8988T (cell line): ENCODE data around the gene EHF.

ENCODE experiments used
- DNase-seq: peaks from one replicate; pipeline ENCODE4 v3.0.0; 2011

The EHF gene

DNA sequence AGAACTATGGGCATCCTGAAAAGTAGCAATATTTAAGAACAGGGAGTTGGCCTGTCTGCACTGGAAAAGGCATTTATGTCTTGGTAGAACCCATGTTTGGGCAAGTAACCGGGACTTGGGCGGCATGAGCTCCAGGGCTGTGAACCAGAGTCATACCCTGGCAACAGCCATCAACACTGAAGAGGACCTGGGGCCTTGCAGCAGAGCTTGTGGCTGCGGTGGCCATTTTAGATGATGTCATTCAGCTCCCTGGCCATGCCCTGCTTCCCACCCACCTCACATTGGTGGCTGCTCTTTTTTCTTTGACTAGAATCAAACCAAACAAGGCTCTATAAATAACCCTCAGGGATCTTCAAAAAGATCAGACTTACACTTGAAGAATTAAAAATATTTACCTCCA is 26.6 kb downstream of the EHF start:
- DNase-seq, result no peak

DNA sequence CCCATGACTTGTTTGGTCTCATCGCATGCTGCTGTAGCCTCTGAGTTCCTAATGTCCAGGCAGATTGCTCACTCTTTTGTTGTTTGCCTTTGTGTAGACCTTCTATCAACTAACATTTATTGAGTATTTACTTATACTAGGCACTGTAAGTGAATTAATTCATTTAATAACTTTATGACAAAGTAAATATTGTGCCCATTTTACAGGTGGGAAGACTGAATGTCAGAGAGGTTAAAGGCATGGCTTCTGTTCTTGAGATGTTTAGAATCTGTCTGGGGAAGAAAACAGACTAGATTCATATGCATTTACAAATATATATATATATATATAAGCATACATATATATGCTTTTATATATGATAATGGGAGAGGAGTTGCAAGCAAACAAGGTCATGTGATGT is 27.1 kb downstream of the EHF start:
- no peak for DNase-seq

DNA sequence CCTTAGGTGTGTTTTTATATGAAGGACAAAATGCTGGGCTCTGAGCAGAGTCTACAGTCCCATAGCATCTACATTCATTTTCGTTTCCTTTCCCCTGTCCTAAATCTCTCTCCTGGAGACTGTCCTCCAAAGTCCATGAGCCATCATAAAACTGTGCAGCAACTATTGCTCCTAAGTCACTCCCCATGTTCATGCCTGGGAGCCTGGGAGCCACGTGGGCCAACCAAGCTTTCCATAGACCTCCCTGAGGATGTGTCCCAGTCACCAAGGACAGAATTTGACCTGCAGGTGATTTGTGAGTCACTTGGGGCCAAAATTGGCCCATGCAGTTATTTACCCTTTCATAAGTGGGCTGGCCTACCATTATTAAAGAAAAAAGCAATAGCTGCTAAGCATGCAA is 28.7 kb downstream of the EHF start:
- no peak for DNase-seq

DNA sequence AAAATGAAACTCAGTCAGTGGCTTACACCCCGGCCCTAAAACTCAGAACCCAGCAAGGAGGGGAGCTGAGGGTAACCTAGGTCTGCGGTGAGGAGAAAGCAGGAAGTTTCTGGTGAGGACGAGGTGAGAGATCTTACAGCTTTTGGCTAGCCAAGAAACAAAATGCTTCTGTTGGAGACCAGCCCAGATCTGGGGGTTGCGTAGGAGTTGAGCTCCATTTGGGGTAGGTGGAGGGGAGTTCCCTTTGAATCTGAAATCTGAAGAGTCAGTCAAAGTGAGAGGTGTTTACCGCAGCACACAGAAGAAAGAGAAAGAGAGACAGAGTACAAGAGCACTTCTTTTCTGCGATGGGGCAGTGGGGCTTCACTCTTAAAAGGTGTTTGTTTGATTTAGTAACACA is 29.6 kb downstream of the EHF start:
- no peak for DNase-seq

DNA sequence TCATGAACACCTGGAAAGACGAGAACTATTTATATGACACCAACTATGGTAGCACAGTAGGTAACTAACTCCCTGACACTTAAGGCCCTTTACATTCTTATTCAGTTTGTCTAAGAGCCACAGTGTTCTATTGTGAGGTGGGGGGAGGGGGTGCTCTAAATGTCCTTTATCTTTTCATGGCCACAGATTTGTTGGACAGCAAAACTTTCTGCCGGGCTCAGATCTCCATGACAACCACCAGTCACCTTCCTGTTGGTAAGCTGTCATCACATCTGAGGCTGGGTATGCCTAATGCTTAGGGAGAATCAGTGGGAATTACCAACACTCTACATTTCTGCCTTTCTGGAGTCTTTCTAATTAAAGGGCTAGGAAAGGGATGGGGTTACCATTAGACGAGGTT is 30.7 kb downstream of the EHF start:
- no peak for DNase-seq

DNA sequence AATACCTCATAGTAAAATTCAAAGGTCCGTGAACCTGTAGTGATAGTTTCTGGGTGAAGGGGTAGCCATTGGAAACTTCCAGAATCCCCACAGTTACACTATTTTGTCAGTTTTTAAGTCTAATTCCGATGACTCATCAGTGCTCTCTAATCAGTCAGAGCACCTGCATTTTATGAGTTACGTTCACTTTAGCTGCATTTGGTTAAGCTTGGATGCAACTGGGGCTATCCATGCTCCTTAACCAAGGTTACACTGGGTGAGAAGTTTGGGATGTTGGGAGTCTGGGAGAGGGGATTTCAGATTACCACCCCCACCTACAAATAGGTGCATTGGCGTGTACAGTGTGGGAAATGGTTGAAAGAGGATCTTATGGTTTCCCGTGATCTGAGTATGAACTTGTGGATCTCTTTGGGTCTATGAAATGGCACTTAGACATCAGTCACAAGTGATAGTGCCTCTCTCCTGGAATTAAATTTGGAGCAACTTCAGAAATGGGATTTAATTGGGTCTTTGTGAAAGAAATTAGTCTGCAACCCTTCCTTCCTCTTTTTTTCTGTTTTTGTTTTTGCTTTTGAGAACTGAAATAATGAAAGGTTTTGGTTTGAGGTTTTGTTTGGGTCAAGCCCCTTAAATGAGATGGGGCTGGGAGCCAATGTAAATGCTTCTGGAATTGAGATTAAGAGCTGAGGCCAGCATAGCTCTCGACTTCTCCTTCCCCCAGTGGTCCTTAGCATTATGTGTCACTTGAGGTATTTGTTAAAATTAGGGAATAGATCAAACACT is 31.5 kb downstream of the EHF start:
- DNase-seq, result no peak

DNA sequence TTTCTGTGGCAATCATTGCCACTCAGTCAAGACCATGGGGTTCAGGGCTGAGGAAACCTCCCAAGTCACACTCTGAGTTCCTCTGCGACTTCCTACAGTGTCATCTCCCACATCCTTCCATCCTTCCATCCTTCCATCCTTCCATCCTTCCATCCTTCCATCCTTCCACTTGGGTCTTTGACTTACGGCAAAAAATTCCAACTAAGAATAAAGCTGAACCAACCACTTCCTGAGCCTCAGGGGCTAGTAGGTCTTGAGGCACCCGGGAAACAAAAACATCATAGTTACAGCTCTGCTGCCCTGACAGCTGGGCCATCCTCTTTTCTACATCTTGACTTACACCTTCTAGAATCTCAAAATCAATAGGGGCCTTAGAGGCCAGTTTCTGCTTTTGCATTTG is 32.1 kb downstream of the EHF start:
- DNase-seq, result no peak

DNA sequence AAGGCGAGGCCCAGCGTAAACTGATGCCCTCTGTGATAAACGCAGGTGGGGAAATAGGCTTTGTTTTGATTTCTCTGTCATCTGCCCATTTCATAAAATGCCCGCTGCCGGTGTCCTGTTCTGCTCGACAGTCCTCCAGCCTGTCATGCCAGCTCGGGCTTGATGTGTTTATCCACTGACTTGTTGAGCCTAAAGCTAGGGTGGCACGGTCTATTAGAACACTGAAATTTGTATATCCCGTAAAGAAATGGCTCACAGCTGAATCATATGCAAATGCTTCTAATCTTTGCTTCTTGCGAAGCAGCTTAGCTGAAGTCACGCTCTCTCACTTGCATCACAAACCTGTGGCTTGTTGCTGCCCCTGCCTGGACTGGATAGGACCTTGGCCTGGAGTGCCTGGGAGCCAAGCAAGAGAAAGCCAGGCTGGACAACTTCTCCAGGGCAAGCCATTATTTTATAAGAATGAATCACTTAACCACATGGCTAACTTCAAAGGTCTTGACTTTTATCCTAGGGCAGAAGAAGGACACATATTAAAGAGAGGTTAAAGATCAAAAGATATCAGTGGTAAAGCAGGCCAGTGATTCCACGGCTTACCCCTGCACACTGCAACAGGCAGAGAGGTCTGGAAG is 33.1 kb downstream of the EHF start:
- DNase-seq, result no peak

DNA sequence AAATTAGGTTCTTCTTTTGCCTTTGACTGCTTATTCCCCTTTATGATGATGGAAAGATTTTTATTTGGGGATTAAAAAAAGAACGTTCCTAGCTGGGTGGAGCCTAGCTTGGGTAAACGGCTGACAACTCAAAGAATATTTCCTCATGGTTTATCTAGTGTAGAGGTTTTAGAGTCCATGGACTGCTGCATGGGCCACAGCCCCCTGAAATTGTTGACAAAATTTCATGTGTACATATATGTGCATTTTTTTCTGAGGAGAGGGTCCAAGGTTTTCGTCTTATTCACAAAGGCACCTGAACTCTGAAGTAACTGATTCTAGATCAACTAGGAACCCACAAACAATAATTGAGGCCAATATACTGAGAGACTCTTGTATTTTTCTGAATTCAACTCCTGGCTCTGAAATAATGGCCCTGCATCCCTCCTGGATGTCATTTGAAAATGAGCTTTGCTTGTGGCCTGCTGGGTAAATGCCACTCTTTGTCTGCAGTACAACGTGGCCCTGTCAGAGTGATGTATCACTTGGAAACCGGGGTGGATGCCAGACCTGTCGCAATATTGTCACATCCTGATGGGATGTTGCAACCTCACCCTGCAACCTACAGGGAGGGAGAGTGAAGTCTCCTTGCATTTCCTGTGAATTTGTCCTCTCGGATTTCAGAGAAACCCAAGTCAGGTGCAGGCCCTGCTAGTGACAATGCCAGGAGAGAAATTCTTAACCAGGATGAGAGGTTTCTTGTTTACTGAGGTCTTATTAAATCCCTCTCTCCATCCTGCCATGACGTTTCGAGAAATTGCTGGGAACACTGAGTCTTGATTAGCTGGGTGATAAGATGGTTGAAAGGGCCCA is 33.8 kb downstream of the EHF start:
- peak; percentile 33 for DNase-seq

DNA sequence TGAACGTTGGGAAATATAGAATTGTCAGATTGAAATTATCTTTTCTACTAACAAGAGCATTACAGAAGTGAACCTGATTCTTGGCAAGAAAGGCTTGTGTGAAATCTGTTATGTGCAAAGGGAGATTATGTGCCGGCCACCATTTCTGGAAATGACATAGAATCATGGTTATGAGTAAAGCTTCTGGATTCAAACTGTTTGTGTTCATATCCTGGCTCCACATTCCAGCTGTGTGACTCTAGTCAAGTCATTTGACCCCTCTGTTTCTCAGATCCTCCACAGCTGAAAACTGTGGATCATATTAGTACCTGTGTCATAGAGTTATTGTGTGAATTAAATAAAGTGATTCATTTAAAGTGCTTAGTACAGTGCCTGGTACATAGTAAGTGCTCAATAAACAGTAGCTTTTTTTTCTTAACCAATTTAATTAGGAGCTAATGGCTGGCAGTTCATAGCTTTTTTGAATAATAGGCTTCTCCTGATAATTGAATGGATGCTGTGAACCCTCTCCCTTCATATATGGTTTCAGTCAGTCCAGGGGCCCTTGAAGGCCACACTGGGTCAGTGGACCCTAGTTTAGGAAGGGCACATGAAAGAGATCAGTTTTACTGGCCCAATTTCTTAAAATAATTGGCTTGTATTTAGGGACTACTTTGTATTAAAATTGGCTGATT is 34.6 kb downstream of the EHF start:
- no peak for DNase-seq

DNA sequence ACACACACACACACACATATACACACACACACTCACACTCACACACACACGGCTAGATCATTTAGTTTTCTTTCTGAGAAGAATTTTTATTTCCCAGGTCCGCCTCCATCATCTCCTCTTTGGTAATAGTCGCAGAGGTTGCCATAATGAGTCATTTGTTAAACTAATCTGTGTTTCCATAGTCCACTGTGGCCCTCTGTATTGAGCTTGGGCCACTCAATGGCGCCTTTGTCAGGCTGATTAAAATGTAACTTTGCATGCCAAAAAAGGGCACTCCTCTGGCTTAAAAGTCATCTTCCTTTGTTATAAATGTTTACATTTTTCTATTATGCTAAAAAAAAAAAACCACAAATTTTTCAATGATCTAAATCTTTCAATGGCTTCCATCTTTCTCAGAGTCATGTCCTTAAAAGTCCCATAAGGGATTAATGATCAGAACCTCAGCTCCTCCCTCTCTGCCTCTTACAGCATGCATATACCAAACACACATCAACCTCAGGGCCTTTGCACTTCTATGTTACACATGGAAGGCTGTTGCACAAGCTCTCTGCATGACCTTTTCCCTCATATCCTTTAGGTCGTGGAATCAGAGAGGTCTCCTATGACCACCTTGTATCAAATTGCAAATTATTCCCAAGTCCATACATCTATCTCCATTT is 35.3 kb downstream of the EHF start:
- no peak for DNase-seq

DNA sequence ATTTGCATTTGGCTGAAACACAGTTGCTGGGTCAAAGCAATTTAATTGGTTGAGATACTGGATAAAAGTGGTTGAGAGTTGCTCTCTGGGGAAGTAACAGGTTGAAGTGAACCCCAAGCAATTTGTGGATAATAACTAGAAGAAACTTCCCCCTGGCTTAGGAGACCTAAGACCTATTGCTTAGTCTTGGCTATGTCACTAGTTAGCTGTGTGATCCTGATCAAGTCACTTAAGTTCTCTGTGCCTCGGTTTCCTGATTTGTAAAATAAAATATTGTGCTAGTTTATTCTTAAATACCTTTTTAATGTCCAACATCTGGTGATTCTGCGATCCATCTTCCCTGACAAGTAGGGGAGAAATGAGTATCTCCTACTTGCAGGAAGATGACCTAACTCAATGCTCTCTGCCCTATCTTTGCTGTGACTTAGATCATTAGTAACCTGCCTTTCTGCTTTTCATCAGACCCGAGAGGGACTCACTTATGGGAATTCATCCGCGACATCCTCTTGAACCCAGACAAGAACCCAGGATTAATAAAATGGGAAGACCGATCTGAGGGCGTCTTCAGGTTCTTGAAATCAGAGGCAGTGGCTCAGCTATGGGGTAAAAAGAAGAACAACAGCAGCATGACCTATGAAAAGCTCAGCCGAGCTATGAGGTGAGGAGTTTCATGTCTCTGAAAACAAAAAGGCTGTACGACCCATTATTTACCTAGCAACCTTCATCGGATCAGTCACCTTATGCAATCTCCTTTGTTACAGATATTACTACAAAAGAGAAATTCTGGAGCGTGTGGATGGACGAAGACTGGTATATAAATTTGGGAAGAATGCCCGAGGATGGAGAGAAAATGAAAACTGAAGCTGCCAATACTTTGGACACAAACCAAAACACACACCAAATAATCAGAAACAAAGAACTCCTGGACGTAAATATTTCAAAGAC is 37.5 kb downstream of the EHF start:
- DNase-seq, result no peak

DNA sequence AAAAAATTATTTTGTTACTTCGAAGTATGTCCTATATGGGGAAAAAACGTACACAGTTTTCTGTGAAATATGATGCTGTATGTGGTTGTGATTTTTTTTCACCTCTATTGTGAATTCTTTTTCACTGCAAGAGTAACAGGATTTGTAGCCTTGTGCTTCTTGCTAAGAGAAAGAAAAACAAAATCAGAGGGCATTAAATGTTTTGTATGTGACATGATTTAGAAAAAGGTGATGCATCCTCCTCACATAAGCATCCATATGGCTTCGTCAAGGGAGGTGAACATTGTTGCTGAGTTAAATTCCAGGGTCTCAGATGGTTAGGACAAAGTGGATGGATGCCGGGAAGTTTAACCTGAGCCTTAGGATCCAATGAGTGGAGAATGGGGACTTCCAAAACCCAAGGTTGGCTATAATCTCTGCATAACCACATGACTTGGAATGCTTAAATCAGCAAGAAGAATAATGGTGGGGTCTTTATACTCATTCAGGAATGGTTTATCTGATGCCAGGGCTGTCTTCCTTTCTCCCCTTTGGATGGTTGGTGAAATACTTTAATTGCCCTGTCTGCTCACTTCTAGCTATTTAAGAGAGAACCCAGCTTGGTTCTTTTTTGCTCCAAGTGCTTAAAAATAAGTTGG is 38.3 kb downstream of the EHF start:
- DNase-seq, result no peak

DNA sequence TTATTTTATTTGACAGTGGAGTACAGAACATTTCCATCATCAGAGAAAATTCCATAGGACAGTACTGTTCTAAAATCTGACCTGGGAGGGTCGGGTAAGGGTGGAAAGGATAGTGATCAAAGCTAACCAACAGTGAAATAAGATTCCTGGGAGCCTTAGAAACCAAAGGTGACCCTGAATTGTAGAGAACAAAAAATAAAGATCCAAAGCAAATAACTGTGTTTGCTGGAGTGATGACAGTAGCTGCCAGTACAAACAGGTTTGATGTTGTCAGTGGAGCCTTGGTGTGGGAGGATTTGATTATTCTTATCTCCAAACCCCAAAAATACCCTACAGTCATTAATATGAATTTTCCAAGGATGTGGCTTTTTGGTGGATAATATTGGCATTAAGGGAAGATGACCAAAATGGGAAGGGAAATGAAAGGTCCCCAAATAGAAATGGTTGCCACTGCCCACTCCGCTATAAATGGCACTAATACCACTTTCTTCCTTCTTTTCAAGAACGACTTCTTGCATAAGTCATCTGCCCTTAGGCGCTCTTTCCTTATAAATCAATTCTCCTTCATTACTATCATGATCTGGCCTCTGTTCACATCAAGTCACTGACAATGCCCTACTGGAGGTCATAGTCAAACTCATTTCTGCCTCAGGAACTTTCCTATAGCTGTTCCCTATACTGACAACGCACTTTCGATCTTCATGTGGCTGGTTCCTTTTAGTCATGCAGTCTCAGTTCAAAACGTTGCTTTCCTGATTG is 44.4 kb downstream of the EHF start:
- DNase-seq, result no peak

DNA sequence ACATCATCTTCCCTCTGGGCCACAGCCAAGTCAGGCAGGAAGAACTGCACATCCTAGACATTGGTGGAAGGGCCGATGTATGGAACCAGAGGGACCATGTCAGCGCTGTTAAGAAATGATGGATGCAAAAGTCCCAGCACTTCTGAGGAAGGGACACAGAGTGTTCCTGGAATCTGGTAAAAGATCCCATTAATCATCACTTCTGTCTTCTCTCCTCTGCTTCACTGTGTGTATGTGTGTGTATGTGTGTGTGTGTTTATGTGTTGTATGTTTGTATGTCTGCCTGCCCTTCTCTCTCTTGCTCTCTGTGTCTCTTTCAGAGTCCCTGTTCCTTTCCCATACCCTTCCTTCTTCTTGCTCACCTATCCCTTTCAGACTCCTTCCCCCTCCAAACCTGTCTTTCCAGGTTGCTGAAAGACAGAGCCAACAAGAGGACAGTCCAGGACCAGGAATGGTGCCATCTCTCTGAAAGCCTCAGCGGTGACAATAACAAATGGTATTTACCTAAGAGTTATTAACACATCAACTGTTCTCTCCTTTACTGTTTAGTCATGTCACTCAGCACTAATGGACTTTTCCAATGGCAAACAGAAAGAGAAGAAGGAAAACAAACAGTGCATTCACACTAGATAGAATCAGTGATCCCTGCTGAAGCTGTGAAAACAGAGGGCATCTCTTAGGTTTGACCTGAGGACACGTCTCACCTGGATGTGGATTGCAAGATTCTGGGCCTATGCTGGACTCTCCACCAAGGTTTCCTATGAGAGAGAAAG is 47.1 kb downstream of the EHF start:
- no peak for DNase-seq

DNA sequence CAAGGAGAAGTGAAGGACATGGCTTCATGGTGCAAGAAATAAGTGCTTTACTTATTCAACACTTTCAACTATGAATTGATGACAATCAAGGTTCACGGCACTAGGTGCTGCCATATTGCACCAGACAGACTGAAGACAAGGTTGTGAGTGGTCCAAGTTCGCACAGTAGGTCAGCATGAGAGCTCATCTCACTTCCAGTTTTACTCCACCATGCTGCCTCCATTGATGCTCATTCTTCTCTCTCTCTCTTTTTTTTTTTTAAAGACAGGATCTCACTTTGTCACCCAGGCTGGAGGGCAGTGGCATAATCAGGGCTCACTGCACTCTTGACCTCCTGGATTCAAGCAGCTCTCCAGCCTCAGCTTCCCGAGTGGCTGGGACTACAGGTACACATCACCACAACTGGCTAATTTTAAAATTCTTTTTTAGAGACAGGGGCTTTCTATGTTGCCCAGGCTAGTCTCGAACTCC is 47.7 kb downstream of the EHF start:
- DNase-seq, result no peak

DNA sequence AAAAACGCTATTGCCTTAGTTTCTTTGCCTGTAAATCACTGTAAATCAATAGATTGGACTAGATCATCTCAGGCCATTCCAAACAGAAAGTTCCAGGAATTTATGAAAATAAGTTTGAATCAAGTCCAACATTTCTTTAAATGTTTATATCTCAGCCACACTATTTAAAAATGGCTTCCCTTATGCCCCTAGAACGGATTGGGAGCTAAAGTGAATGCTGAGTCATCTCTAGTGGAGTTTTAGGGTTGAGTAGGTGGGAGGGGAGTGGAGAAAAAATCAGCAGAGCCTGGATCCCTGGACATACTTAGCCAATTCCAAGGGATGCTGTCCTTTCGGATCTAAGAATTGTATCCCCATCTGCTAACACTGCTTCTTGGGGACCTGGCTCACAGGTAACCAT is 48.6 kb downstream of the EHF start:
- DNase-seq, result no peak

DNA sequence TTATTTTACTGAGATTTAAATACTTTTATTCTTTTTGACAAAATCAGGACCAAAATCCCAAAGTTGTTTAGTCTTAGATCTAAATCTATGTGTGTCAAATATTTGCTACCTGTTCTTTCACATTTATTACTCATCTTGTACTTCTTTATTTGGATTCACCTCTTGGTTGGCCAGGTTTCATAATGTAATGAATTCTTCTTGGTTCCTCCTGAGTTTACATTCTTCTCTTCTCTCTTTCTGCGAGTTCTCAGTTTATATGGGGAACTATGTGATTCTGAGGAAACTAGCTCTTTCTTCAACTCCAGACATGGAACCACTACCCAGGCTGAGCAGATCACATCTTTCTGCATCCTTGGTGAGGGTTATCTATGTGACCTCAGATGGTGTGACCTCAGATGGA is 50.2 kb downstream of the EHF start:
- no peak for DNase-seq

DNA sequence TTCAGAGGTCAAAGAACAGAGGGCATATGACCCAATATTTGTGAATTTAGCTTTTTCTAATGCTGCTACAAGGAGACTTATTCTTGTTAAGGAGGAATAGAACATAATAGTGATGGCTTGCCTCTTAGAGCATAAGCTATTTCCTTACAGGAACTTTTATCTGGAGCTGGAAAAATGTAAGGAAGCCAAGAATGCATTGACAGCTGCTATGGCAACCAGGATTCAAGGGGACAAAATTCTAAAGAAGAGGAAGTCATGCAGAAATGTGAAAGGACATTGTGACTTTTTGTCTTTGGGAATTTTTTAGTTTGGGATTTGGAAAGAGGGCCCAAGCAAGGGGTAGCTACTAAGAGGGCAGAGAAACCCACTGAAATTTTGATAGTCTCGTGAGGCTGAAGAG is 51.1 kb downstream of the EHF start:
- no peak for DNase-seq
